Endothelial cell of umbilical vein (primary cell): ENCODE measurements around the gene GCH1. TPM values are rescaled to one million over a fixed set of nuclear protein-coding genes. Genes with fewer than 3 reads are reported as not detected.

Source experiments
- BruUV-seq: library from RNA; stranded (reverse); fragments of 400-500 nt; replicated peaks from 2 replicates; lab custom pipeline; 2021; lab: Mats Ljungman, UMichigan
- CTCF ChIA-PET: fragments of 300-600, 350-600 bp; sonication (Branson Sonifier 250); formaldehyde crosslinking; loops from one replicate; lab custom pipeline; 2021; ENCODE audit warnings: antibody characterized with exemption, inconsistent platforms; lab: Charles Lee
- POLR2A ChIA-PET: fragments of 300-600, 350-600 bp; sonication (Branson Sonifier 250); formaldehyde crosslinking; loops from one replicate; lab custom pipeline; 2021; ENCODE audit warnings: antibody characterized with exemption, inconsistent platforms; lab: Charles Lee
- DNase-seq: peaks from one replicate; pipeline ENCODE4 v3.0.0-alpha.2; 2011; ENCODE audit warnings: low read depth, low spot score
- FAIRE-seq: peaks from 2 replicates; lab custom pipeline; 2011; peaks lifted over from hg19 to GRCh38; lab: Jason Lieb, UNC
- H2AFZ ChIP-seq: 2 replicates; pipeline ENCODE4 v1.6.0; 2012; ENCODE audit warnings: low read depth, low read length, control low read depth, inconsistent platforms
- H3K27ac ChIP-seq: 2 replicates; pipeline ENCODE4 v1.5.1; 2011; ENCODE audit warnings: low read depth, mild to moderate bottlenecking, control low read depth, low read length, moderate library complexity; ENCODE audit not compliant: insufficient read depth
- H3K27me3 ChIP-seq, 2 experiments: 2 replicates each; pipeline versions ENCODE4 v1.6.0 to v1.6.1; 2011; ENCODE audit warnings: low read length in 2 of 2, mixed read lengths in 1 of 2; ENCODE audit not compliant: control insufficient read depth in 2 of 2, insufficient read depth in 2 of 2
- H3K36me3 ChIP-seq, 2 experiments: 2 replicates in 1 of 2; 3 replicates in 1 of 2; pipeline ENCODE4 v1.5.1; 2011; ENCODE audit warnings: low read length in 2 of 2, mild to moderate bottlenecking in 1 of 2, moderate library complexity in 1 of 2; ENCODE audit not compliant: control insufficient read depth in 2 of 2, insufficient read depth in 2 of 2; ENCODE audit errors: extremely low read depth in 1 of 2
- H3K4me1 ChIP-seq: 3 replicates; pipeline ENCODE4 v1.5.1; 2011; ENCODE audit warnings: mild to moderate bottlenecking, low read length; ENCODE audit not compliant: control insufficient read depth, insufficient read depth; ENCODE audit errors: extremely low read depth
- H3K4me2 ChIP-seq: 2 replicates; pipeline ENCODE4 v1.6.1; 2011; ENCODE audit warnings: low read length, control low read depth, mixed read lengths; ENCODE audit not compliant: insufficient read depth
- H3K4me3 ChIP-seq, 3 experiments: fragments of 200-600 bp in 1 of 3; sonication (generic), shearing (Covaris generic) in 1 of 3; replicated peaks in 1 of 3; 2 replicates each; pipeline ENCODE4 v1.5.1; 2011 to 2016; ENCODE audit warnings: control low read depth in 3 of 3, low read length in 3 of 3, mild to moderate bottlenecking in 2 of 3, inconsistent platforms in 1 of 3, low read depth in 1 of 3, moderate library complexity in 1 of 3; ENCODE audit not compliant: insufficient read depth in 1 of 3
- H3K79me2 ChIP-seq: 2 replicates; pipeline ENCODE4 v1.6.0; 2012; ENCODE audit warnings: low read length, inconsistent platforms; ENCODE audit not compliant: control insufficient read depth, insufficient read depth
- H3K9ac ChIP-seq: replicated peaks from 2 replicates; pipeline ENCODE3; 2011; ENCODE audit warnings: low read length, control low read depth; ENCODE audit not compliant: insufficient read depth; ENCODE audit errors: extremely low read depth
- H3K9me1 ChIP-seq: replicated peaks from 3 replicates; pipeline ENCODE4 v1.6.0; 2011; ENCODE audit warnings: mild to moderate bottlenecking, low read length; ENCODE audit not compliant: control insufficient read depth, insufficient read depth; ENCODE audit errors: extremely low read depth
- H3K9me3 ChIP-seq: replicated peaks from 2 replicates; pipeline ENCODE4 v1.5.1; 2012; ENCODE audit warnings: low read length, inconsistent platforms; ENCODE audit not compliant: control insufficient read depth, insufficient read depth
- H4K20me1 ChIP-seq: replicated peaks from 2 replicates; pipeline ENCODE3; 2011; ENCODE audit warnings: mild to moderate bottlenecking, low read length; ENCODE audit not compliant: control insufficient read depth, insufficient read depth; ENCODE audit errors: extremely low read depth
- EZH2 ChIP-seq: IDR thresholded peaks from 2 replicates; pipeline ENCODE4 v1.6.1; 2012; ENCODE audit warnings: borderline replicate concordance, low read depth, mild to moderate bottlenecking, moderate library complexity, low read length, inconsistent platforms; ENCODE audit not compliant: severe bottlenecking
- FOS ChIP-seq: IDR thresholded peaks from 2 replicates; pipeline ENCODE4 v1.6.1; 2011; ENCODE audit warnings: mild to moderate bottlenecking, low read length, moderate library complexity, borderline replicate concordance; ENCODE audit not compliant: insufficient read depth
- GATA2 ChIP-seq: IDR thresholded peaks from 2 replicates; pipeline ENCODE4 v1.7.0; 2011; ENCODE audit warnings: low read depth, mild to moderate bottlenecking, moderate library complexity, mixed read lengths, low read length; ENCODE audit not compliant: insufficient read length, insufficient read depth
- JUN ChIP-seq: IDR thresholded peaks from 2 replicates; pipeline ENCODE4 v1.6.1; 2011; ENCODE audit warnings: borderline replicate concordance, low read depth; ENCODE audit not compliant: insufficient read length, insufficient read depth
- MYC ChIP-seq: IDR thresholded peaks from one replicate; pipeline ENCODE4 v1.6.1; 2011; ENCODE audit warnings: mild to moderate bottlenecking, low read depth, low read length
- POLR2A ChIP-seq: IDR thresholded peaks from 2 replicates; pipeline ENCODE4 v1.6.1; 2012; ENCODE audit warnings: low read depth, mild to moderate bottlenecking, control low read depth, low read length
- POLR2AphosphoS5 ChIP-seq: IDR thresholded peaks from 2 replicates; pipeline ENCODE4 v1.6.1; 2012; ENCODE audit warnings: low read depth, mild to moderate bottlenecking, control low read depth, low read length, moderate library complexity; ENCODE audit not compliant: insufficient read depth
- dilution Hi-C: fragments of 300-500 bp; cut with MboI; formaldehyde crosslinking; loops from one replicate; pipeline ENCODE4 v1.15.0; 2019; ENCODE audit warnings: low sequenced_read_pairs; ENCODE audit not compliant: extremely low pct_ligation_motif_present
- intact Hi-C: fragments of 100-400 bp; cut with micrococcal nuclease; formaldehyde crosslinking; loops from one replicate; pipeline ENCODE4 v1.10.0; 2022
- polyA plus RNA-seq, 4 experiments: library from polyadenylated mRNA; depleted of rRNA in 3 of 4; stranded (reverse) in 3 of 4; unstranded in 1 of 4; fragments of >200 nt; gene quantifications; 2 replicates each; pipeline versions ENCODE4 v1.2.1 to v1.2.3, GENCODE V29; 2011 to 2012; ENCODE audit warnings: missing spikeins in 1 of 4
- total RNA-seq: library from RNA; stranded (reverse); gene quantifications from 2 replicates; pipeline ENCODE4 v1.2.3, GENCODE V29; 2021
- TF ChIP-seq, protein P1 (sequence below), 2 donors: IDR thresholded peaks; 1 replicate in 1 of 2; 2 replicates in 1 of 2; pipeline ENCODE4 v1.5.1; 2011; ENCODE audit warnings: low read length in 2 of 2, mild to moderate bottlenecking in 2 of 2, moderate library complexity in 2 of 2, control low read depth in 1 of 2, inconsistent platforms in 1 of 2, low read depth in 1 of 2; ENCODE audit not compliant: insufficient read depth in 1 of 2; ENCODE audit errors: extremely low read depth in 1 of 2
- TF ChIP-seq, protein P2 (sequence below): IDR thresholded peaks from 2 replicates; pipeline ENCODE4 v1.6.1; 2011; ENCODE audit not compliant: insufficient read depth, insufficient read length

Gene GCH1
- total and polyA plus RNA-seq, 2 donors (not counting 3 experiments of a cell fraction or from before 2014, with no cell fraction given) = 3.6 to 4.6 TPM

DNA sequence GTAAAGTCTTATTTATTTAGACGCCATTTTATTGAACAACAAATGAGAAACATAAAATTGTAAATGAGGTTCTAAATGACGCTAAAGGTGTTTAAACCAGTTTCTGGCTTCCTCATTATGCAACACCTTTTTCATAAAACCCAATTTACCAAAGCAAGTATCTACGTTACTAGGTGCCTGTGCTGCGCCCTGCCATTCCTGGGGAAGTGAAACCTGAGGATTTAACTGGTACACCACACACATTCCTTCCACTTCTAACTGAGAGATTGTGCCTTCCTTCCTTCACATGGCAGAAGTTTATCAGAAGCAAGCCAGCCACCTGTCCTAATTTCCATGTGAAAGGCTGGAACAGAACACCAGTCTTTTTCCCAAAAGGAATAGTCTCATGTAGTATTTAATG, 40.3 kb upstream of the GCH1 start:
- FAIRE-seq (no peak), DNase-seq (no peak)
- Histone ChIP-seq H3K4me1 (no peaks in the 10 kb centered on the region), H3K9me3 (no peaks in the 10 kb centered on the region), H3K27me3 (no peaks in the 10 kb centered on the region), H3K9me1 (no peaks in the 10 kb centered on the region), H4K20me1 (no peaks in the 10 kb centered on the region), H3K79me2 (no peaks in the 10 kb centered on the region), H3K36me3 (peaks cover 0 to 2% of the 10 kb centered on the region in 2 experiments), H3K4me3 (no peak overlapping the region), H3K9ac (no peak overlapping the region), H3K4me2 (no peak overlapping the region), H2AFZ (no peak overlapping the region), H3K27ac (no peak overlapping the region)
- intact Hi-C loops = no loop called here
- BruUV-seq = no TSS peak
- TF ChIP-seq, protein P1, sequence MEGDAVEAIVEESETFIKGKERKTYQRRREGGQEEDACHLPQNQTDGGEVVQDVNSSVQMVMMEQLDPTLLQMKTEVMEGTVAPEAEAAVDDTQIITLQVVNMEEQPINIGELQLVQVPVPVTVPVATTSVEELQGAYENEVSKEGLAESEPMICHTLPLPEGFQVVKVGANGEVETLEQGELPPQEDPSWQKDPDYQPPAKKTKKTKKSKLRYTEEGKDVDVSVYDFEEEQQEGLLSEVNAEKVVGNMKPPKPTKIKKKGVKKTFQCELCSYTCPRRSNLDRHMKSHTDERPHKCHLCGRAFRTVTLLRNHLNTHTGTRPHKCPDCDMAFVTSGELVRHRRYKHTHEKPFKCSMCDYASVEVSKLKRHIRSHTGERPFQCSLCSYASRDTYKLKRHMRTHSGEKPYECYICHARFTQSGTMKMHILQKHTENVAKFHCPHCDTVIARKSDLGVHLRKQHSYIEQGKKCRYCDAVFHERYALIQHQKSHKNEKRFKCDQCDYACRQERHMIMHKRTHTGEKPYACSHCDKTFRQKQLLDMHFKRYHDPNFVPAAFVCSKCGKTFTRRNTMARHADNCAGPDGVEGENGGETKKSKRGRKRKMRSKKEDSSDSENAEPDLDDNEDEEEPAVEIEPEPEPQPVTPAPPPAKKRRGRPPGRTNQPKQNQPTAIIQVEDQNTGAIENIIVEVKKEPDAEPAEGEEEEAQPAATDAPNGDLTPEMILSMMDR (IDR thresholded peaks at IDR 0.05; ENCODE audit: extremely low read depth in 1 of 2, insufficient read depth in 1 of 2, low read depth in 1 of 2, low read length in 2 of 2) = no peak
- TF ChIP-seq JUN (no peak), MYC (no peak), GATA2 (no peak), POLR2A (no peak), EZH2 (no peak), POLR2AphosphoS5 (no peak), FOS (no peak)
- TF ChIP-seq, protein P2, sequence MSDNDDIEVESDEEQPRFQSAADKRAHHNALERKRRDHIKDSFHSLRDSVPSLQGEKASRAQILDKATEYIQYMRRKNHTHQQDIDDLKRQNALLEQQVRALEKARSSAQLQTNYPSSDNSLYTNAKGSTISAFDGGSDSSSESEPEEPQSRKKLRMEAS = no peak
- dilution Hi-C loops = no loop called here
- ChIA-PET POLR2A (no interaction called here), CTCF (no interaction called here)
